RWPE2 (cell line): ENCODE measurements around the gene KIF26B.

Experiments used
- ATAC-seq: fragments of 200-7000 bp; cut with Tn5 transposase; 3 replicates; pipeline ENCODE4 v1.9.1; 2021; ENCODE audit warnings: low read depth
- DNase-seq: peaks from one replicate; pipeline ENCODE4 v3.0.0-alpha.2; 2020; ENCODE audit warnings: low spot score
- H3K27ac ChIP-seq: fragments of 450-650 bp; 2 replicates; pipeline ENCODE4 v1.5.1; 2017; ENCODE audit warnings: mild to moderate bottlenecking; ENCODE audit not compliant: poor library complexity, severe bottlenecking
- H3K27me3 ChIP-seq: fragments of 250-450 bp; sonication (Bioruptor Pico); 2 replicates; pipeline ENCODE4 v1.5.1; 2021; ENCODE audit warnings: mild to moderate bottlenecking, moderate library complexity; ENCODE audit not compliant: insufficient read depth, poor library complexity, severe bottlenecking
- H3K36me3 ChIP-seq: fragments of 250-450 bp; sonication (Bioruptor Pico); 2 replicates; pipeline ENCODE4 v1.5.1; 2020; ENCODE audit warnings: low read depth, mild to moderate bottlenecking, moderate library complexity
- H3K4me1 ChIP-seq: fragments of 250-450 bp; sonication (Bioruptor Pico); 2 replicates; pipeline ENCODE4 v1.5.1; 2021; ENCODE audit warnings: mild to moderate bottlenecking, moderate library complexity; ENCODE audit not compliant: insufficient read depth, poor library complexity, severe bottlenecking
- H3K4me3 ChIP-seq: fragments of 250-450 bp; sonication (Bioruptor Pico); 2 replicates; pipeline ENCODE4 v1.5.1; 2021; ENCODE audit warnings: mild to moderate bottlenecking, moderate library complexity; ENCODE audit not compliant: severe bottlenecking
- H3K9me3 ChIP-seq: fragments of 250-450 bp; sonication (Bioruptor Pico); 2 replicates; pipeline ENCODE4 v1.5.1; 2021; ENCODE audit warnings: mild to moderate bottlenecking, moderate library complexity; ENCODE audit not compliant: severe bottlenecking
- TF ChIP-seq, protein P1 (sequence below): fragments of 450-650 bp; IDR thresholded peaks from one replicate; pipeline ENCODE4 v1.5.1; 2017; ENCODE audit warnings: mild to moderate bottlenecking, moderate library complexity; ENCODE audit not compliant: poor library complexity, severe bottlenecking

Gene KIF26B

DNA sequence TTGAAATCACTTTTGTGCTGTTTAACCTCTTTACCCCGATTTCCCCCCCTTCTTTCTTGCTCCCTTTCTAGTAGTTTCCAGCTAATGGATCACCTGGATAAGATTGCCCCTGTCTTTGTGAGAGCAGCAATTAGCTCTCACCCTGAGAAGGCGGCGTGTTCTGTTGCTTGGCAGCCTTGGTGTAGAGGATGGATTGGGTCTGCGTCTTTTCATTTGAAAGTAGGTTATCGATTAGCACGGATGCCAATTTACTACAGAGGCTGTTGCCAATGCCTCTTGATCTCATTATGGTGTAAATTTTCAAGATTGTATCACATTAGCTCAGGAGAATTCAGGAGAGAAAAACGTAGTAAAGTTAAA is 26.4 kb downstream of the KIF26B start:
- DNase-seq = no peak
- Histone ChIP-seq H3K36me3 (no peaks in the 10 kb centered on the region), H3K9me3 (no peaks in the 10 kb centered on the region), H3K27ac (no peak overlapping the region), H3K4me3 (no peak overlapping the region), H3K4me1 (no peaks in the 10 kb centered on the region), H3K27me3 (no peaks in the 10 kb centered on the region)
- no peak for ATAC-seq
- TF ChIP-seq, protein P1, sequence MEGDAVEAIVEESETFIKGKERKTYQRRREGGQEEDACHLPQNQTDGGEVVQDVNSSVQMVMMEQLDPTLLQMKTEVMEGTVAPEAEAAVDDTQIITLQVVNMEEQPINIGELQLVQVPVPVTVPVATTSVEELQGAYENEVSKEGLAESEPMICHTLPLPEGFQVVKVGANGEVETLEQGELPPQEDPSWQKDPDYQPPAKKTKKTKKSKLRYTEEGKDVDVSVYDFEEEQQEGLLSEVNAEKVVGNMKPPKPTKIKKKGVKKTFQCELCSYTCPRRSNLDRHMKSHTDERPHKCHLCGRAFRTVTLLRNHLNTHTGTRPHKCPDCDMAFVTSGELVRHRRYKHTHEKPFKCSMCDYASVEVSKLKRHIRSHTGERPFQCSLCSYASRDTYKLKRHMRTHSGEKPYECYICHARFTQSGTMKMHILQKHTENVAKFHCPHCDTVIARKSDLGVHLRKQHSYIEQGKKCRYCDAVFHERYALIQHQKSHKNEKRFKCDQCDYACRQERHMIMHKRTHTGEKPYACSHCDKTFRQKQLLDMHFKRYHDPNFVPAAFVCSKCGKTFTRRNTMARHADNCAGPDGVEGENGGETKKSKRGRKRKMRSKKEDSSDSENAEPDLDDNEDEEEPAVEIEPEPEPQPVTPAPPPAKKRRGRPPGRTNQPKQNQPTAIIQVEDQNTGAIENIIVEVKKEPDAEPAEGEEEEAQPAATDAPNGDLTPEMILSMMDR = no peak

DNA sequence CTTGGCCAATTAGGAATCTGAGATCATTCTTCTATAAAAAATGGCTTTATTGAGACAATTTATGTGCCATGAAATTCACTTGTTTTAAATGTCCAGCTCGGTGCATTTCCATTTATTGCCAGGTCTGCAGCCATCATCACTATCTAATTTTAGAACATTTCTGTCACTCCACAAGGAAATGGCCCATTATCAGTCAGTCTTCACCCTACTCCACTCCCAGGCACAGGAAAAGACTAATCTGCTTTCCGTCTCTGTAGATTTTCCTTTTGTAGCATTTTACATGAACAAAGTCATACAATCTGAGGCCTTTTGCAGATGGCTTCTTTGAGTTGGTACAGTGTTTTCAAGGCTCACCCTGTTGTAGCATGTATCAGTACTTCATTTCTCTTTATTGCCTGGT is 27.2 kb downstream of the KIF26B start:
- H3K27me3 ChIP-seq = no peaks in the 10 kb centered on the region
- DNase-seq = no peak
- no peak overlapping the region for H3K4me3 ChIP-seq
- no peak for ATAC-seq
- no peaks in the 10 kb centered on the region for H3K36me3 ChIP-seq
- TF ChIP-seq, protein P1 = no peak
- no peaks in the 10 kb centered on the region for H3K9me3 ChIP-seq
- no peak overlapping the region for H3K27ac ChIP-seq
- no peaks in the 10 kb centered on the region for H3K4me1 ChIP-seq

DNA sequence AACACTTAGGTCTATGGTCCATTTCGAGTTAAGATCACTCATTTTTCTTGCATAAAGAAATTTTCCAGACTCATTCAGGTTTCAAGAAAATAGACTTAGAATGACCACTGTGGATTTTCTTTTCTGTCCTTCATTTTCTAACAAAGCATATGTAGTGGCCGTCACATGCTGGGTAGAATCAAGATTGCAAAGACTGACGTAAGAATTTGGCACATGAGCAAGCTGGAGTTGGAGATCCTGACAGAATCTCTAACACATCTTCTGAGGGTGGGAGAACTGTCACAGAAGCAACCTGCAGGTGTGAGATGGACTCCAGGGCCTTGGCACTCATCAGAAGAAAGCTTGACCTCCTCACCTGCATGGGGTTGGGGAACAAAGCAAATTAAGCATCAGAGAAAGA is 28.6 kb downstream of the KIF26B start:
- H3K4me1 ChIP-seq = no peaks in the 10 kb centered on the region
- TF ChIP-seq, protein P1 = no peak
- no peaks in the 10 kb centered on the region for H3K36me3 ChIP-seq
- no peak for ATAC-seq
- no peak overlapping the region for H3K4me3 ChIP-seq
- no peak for DNase-seq
- no peak overlapping the region for H3K27ac ChIP-seq
- H3K27me3 ChIP-seq = no peaks in the 10 kb centered on the region
- H3K9me3 ChIP-seq = no peaks in the 10 kb centered on the region

DNA sequence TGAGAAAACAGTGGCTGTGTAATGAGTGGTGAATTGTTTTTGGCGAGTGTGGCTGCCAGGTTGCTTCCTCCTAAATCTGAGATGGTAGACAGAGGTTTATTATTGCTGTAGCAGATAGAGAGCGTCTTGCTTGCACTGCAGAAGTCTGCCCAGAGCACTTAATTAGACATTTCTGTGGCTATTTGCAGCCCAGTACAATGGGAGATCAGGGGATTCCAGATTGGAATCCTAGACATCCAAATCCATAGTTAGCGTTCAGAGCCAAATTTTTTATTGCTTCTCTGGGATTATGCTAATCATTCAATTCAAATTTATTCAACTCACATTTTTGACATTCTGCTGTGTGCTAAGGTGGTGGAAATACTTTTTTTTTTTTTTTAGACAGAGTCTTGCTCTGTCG is 30.0 kb downstream of the KIF26B start:
- H3K4me3 ChIP-seq = no peak overlapping the region
- DNase-seq = no peak
- H3K27ac ChIP-seq = no peak overlapping the region
- no peaks in the 10 kb centered on the region for H3K9me3 ChIP-seq
- H3K4me1 ChIP-seq = no peaks in the 10 kb centered on the region
- no peak for ATAC-seq
- H3K36me3 ChIP-seq = no peaks in the 10 kb centered on the region
- no peaks in the 10 kb centered on the region for H3K27me3 ChIP-seq
- TF ChIP-seq, protein P1 = no peak

DNA sequence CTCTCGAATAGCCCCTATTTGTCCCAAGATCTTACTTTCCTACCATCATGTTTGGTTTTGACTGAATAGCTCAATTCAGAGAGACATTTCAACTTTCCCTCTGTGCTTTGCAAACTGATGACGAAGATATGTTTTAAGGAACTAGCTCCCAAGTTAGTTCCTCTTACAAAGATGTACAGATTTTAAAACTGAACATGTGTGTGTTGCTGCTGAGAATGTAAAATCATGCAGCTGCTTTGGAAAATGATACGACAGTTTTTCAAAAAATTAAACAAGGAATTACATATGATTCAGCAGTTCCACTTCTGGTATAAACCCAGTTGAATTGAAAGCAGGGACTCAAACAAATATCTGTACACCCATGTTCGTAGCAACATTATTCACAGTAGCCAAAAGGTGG is 33.6 kb downstream of the KIF26B start:
- Histone ChIP-seq H3K27me3 (no peaks in the 10 kb centered on the region), H3K9me3 (no peaks in the 10 kb centered on the region), H3K36me3 (no peaks in the 10 kb centered on the region), H3K4me3 (no peak overlapping the region), H3K4me1 (no peaks in the 10 kb centered on the region), H3K27ac (no peak overlapping the region)
- TF ChIP-seq, protein P1 = no peak
- ATAC-seq = no peak
- no peak for DNase-seq
